Measurements from ENCODE around the gene TMPRSS12. TPM values are rescaled to one million over a fixed set of nuclear protein-coding genes. Genes with fewer than 3 reads are reported as not detected.
"Not testable (repeated sequence)": the region's sequence is repeated elsewhere in the genome, so short reads cannot be mapped to it uniquely, and the experiment has no call there.

Gene TMPRSS12
- total and polyA plus RNA-seq, 12 donors = not detected

DNA sequence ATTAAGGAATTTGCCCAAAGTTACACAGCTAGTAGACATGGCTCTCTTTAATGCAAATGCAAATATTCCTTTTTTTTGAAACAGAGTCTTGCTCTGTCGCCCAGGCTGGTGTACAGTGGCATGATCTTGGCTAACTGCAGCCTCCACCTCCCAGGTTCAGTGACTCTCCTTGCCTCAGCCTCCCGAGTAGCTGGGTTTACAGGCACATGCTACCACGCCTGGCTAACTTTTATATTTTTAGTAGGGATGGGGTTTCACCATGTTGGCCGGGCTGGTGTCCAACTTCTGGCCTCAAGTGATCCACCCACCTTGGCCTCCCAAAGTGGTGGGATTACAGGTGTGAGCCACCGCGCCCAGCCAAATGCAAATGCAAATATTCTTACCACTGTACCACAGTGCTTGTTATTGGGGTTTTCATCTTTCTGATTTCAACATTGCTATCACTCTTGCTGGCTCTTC lies 85.1 kb downstream of the TMPRSS12 start:
- Histone ChIP-seq H3K27ac (peak overlapping the region in 6 of 10 donors; percentile 1 to 94 (median 36)), H3K4me1 (peaks cover 2 to 69% (median 52%) of the 10 kb centered on the region in 9 donors), H3K27me3 (no peaks in the 10 kb centered on the region), H3K9me3 (no peaks in the 10 kb centered on the region), H3K4me3 (peak overlapping the region; percentile 50 to 84 (median 74)), H3K36me3 (peaks cover 0 to 35% (median 8%) of the 10 kb centered on the region in 9 donors)
- intact Hi-C loops (cut with DNase I) = loop anchor here in 5 of 10 donors (2.0 to 10.0 kb wide), 4 partner anchors 57 to 100 kb away; no protein-coding TSS in a partner anchor
- ATAC-seq = no peak
- 87 to 88% methylated on average over 6 of the region's 6 CpGs for WGBS, 2 donors
- TF ChIP-seq, protein P1, sequence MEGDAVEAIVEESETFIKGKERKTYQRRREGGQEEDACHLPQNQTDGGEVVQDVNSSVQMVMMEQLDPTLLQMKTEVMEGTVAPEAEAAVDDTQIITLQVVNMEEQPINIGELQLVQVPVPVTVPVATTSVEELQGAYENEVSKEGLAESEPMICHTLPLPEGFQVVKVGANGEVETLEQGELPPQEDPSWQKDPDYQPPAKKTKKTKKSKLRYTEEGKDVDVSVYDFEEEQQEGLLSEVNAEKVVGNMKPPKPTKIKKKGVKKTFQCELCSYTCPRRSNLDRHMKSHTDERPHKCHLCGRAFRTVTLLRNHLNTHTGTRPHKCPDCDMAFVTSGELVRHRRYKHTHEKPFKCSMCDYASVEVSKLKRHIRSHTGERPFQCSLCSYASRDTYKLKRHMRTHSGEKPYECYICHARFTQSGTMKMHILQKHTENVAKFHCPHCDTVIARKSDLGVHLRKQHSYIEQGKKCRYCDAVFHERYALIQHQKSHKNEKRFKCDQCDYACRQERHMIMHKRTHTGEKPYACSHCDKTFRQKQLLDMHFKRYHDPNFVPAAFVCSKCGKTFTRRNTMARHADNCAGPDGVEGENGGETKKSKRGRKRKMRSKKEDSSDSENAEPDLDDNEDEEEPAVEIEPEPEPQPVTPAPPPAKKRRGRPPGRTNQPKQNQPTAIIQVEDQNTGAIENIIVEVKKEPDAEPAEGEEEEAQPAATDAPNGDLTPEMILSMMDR (IDR thresholded peaks at IDR 0.05) = no peak
- DNase-seq = no peak

DNA sequence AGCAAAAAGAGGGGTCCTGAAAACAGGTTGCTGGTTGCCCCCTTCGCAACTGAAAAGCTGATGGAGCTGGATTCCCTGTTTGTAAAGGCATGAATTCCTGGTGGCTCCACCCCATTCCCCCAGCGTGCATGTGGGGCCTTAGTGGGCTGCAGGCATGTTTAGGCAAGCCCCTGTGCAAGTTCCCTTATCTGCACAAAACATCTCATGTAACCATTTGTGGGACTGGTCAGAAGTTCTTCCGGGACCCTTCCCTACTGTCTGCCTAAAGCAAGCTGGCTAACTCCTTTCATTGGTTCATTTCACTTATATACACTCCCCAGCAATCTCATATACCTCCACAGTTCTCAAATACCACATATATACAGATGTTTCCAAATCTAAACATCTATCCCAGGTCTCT lies 85.7 kb downstream of the TMPRSS12 start:
- H3K4me3 ChIP-seq = peak overlapping the region in 9 of 10 donors; percentile 60 to 84 (median 77)
- peak overlapping the region in 6 of 10 donors; percentile 3 to 94 (median 22) for H3K27ac ChIP-seq
- intact Hi-C loops (cut with DNase I) = loop anchor here in 4 of 10 donors (5.0 to 10.0 kb wide), 3 partner anchors 56 to 101 kb away; no protein-coding TSS in a partner anchor
- no peaks in the 10 kb centered on the region for H3K27me3 ChIP-seq
- peaks cover 2 to 69% (median 52%) of the 10 kb centered on the region in 9 donors for H3K4me1 ChIP-seq
- no peaks in the 10 kb centered on the region for H3K9me3 ChIP-seq
- DNase-seq (no peak), ATAC-seq (no peak)
- 74 to 79% methylated on average over 3 of the region's 3 CpGs for WGBS, 2 donors
- TF ChIP-seq, protein P1 (IDR thresholded peaks at IDR 0.05) = no peak
- H3K36me3 ChIP-seq = peaks cover 0 to 39% (median 8%) of the 10 kb centered on the region in 9 donors

DNA sequence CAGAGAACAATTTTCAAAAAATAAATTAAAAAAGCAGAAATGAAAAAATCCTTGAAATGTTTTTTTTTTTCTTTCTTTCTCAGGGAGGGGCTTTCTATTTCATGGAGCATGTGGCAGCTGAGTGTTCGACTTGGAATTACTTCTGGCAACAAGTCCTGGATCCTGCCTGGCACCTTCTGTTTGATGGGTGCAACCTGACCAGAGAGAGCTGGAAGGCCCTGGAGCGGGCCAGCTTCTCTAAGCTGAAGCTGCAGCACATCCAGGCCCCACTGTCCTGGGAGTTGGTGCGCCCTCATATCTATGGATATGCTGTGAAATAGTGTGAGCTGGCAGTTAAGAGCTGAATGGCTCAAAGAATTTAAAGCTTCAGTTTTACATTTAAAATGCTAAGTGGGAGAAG lies 87.1 kb downstream of the TMPRSS12 start:
- no peak overlapping the region for H3K27ac ChIP-seq
- TF ChIP-seq, protein P1 (IDR thresholded peaks at IDR 0.05) = no peak
- no peak for DNase-seq
- no peaks in the 10 kb centered on the region for H3K27me3 ChIP-seq
- WGBS, 2 donors = 95% methylated on average over 3 of the region's 3 CpGs
- peaks cover 6 to 75% (median 57%) of the 10 kb centered on the region in 9 donors for H3K4me1 ChIP-seq
- no peak for ATAC-seq
- H3K36me3 ChIP-seq = peaks cover 0 to 39% (median 8%) of the 10 kb centered on the region in 9 donors
- no peaks in the 10 kb centered on the region for H3K9me3 ChIP-seq
- no peak overlapping the region for H3K4me3 ChIP-seq
- intact Hi-C loops (cut with DNase I) = loop anchor here in 4 of 10 donors (5.0 to 10.0 kb wide), 3 partner anchors 55 to 103 kb away; no protein-coding TSS in a partner anchor

DNA sequence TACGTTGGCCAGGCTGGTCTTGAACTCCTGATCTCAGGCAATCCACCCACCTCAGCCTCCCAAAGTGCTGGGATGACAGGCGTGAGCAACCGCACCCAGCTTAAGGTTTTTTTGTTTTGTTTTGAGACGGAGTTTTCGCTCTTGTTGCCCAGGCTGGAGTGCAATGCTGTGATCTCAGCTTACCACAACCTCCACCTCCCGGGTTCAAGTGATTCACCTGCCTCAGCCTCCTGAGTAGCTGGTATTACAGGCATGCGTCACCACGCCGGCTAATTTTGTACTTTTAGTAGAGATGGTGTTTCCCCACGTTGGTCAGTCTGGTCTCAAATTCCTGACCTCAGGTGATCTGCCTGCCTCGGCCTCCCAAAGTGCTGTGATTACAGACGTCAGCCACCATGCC lies 87.8 kb downstream of the TMPRSS12 start:
- ATAC-seq, H3K27me3 ChIP-seq, DNase-seq, H3K9me3 ChIP-seq, H3K27ac ChIP-seq, H3K4me3 ChIP-seq: not testable (repeated sequence)
- intact Hi-C loops (cut with DNase I) = loop anchor here in 1 of 10 donors (5.0 kb wide), 1 partner anchor 103 kb away; no protein-coding TSS in a partner anchor
- Histone ChIP-seq H3K4me1 (peaks cover 6 to 82% (median 63%) of the 10 kb centered on the region in 9 donors), H3K36me3 (peaks cover 0 to 39% (median 8%) of the 10 kb centered on the region in 9 donors)
- 94 to 95% methylated on average over 12 of the region's 12 CpGs for WGBS, 2 donors

DNA sequence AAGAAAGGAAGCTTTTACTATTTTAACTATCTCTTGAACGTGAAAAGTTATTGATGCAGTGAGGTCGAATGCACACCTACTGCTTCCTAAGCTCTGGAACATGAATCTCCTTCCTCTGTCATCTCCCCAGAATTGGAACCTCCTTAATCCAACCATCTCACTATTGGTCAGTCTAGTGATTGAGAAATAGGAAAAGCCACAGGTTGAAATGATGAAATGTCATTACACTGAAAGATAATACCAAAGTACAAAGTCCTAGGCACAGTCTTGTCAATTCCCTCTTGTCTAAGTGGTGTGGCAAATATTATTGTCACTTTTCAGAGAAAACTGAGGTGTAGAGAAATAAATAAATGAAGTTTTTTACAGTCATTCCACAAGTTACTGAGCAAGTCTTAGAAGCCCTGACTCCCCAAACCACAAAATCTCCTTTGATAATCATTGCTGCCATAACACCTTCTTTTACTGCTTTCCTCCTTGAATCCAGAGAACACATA lies 90.1 kb downstream of the TMPRSS12 start:
- 72 to 75% methylated on average over 2 of the region's 2 CpGs for WGBS, 2 donors
- no peaks in the 10 kb centered on the region for H3K27me3 ChIP-seq
- H3K9me3 ChIP-seq = peaks cover 0 to 7% (median 0%) of the 10 kb centered on the region in 11 donors
- no peak for ATAC-seq
- H3K27ac ChIP-seq = peak overlapping the region in 3 of 10 donors; percentile 23 to 84 (median 50)
- DNase-seq = no peak
- TF ChIP-seq, protein P1 (IDR thresholded peaks at IDR 0.05) = no peak
- intact Hi-C loops (cut with DNase I) = loop anchor here in 1 of 10 donors (5.0 kb wide), 1 partner anchor 106 kb away; no protein-coding TSS in a partner anchor
- no peak overlapping the region for H3K4me3 ChIP-seq
- peaks cover 0 to 39% (median 8%) of the 10 kb centered on the region in 9 donors for H3K36me3 ChIP-seq
- H3K4me1 ChIP-seq = peaks cover 6 to 62% (median 43%) of the 10 kb centered on the region in 9 donors

All from heart right ventricle (tissue), 16 donors.